OCI-LY7 (cell line): ENCODE data around the gene CHST14. TPM values are rescaled to one million over a fixed set of nuclear protein-coding genes. Genes with fewer than 3 reads are reported as not detected.

Experiments used
- BruUV-seq: library from RNA; stranded (reverse); fragments of 400-500 nt; replicated peaks from 2 replicates; lab custom pipeline; 2021; lab: Mats Ljungman, UMichigan
- CTCF ChIA-PET: fragments of 300-600 bp; sonication (Branson Sonifier 250); formaldehyde crosslinking; loops from one replicate; lab custom pipeline; 2022; ENCODE audit warnings: antibody characterized with exemption; ENCODE audit not compliant: unreplicated experiment; lab: Charles Lee
- POLR2A ChIA-PET: fragments of 300-600 bp; sonication (Branson Sonifier 250); formaldehyde crosslinking; loops from one replicate; lab custom pipeline; 2022; ENCODE audit warnings: antibody characterized with exemption; lab: Charles Lee
- DNase-seq: peaks from one replicate; pipeline ENCODE4 v3.0.0-alpha.2; 2015; ENCODE audit warnings: low spot score
- H2AFZ ChIP-seq: fragments of 200-600 bp; sonication (generic), shearing (Covaris generic); 2 replicates; pipeline ENCODE4 v1.6.1; 2014; ENCODE audit warnings: mild to moderate bottlenecking, antibody characterized with exemption, low read length, moderate library complexity
- H3K27ac ChIP-seq: fragments of 200-600 bp; sonication (generic); 2 replicates; pipeline ENCODE4 v1.5.1; 2014; ENCODE audit warnings: mixed run types, low read depth, mild to moderate bottlenecking, moderate library complexity, low read length, inconsistent platforms; ENCODE audit not compliant: poor library complexity, severe bottlenecking
- H3K36me3 ChIP-seq: fragments of 200-600 bp; sonication (generic); 2 replicates; pipeline ENCODE4 v1.6.1; 2014; ENCODE audit warnings: mild to moderate bottlenecking, antibody characterized with exemption, low read length, moderate library complexity, mixed read lengths; ENCODE audit not compliant: insufficient read depth
- H3K4me1 ChIP-seq: fragments of 200-600 bp; sonication (generic); 2 replicates; pipeline ENCODE4 v1.5.1; 2014; ENCODE audit warnings: mild to moderate bottlenecking, low read length; ENCODE audit not compliant: insufficient read depth, poor library complexity, severe bottlenecking
- H3K4me2 ChIP-seq: fragments of 200-600 bp; sonication (generic); 2 replicates; pipeline ENCODE4 v1.6.1; 2014; ENCODE audit warnings: mild to moderate bottlenecking, low read length
- H3K4me3 ChIP-seq: fragments of 200-600 bp; sonication (generic); 2 replicates; pipeline ENCODE4 v1.5.1; 2014; ENCODE audit warnings: mild to moderate bottlenecking, low read depth, low read length; ENCODE audit not compliant: poor library complexity, severe bottlenecking
- H3K79me2 ChIP-seq: fragments of 200-600 bp; sonication (generic); 2 replicates; pipeline ENCODE4 v1.6.1; 2016; ENCODE audit warnings: low read depth, mild to moderate bottlenecking, low read length, moderate library complexity, mixed read lengths; ENCODE audit not compliant: insufficient read depth
- H3K9me2 ChIP-seq: fragments of 200-600 bp; sonication (generic); 2 replicates; pipeline ENCODE4 v1.6.1; 2016; ENCODE audit warnings: mild to moderate bottlenecking, low read length, mixed read lengths; ENCODE audit not compliant: insufficient read depth
- H3K9me3 ChIP-seq: fragments of 200-600 bp; sonication (generic); 2 replicates; pipeline ENCODE4 v1.6.1; 2014; ENCODE audit warnings: mild to moderate bottlenecking, mixed run types, low read length, mixed read lengths
- H4K20me1 ChIP-seq: fragments of 200-600 bp; sonication (generic); 2 replicates; pipeline ENCODE4 v1.6.1; 2014; ENCODE audit warnings: mild to moderate bottlenecking, antibody characterized with exemption, low read length, moderate library complexity, mixed read lengths; ENCODE audit not compliant: insufficient read depth
- EZH2phosphoT487 ChIP-seq: fragments of 200-600 bp; sonication (generic); IDR thresholded peaks from 2 replicates; pipeline ENCODE4 v1.6.1; 2018; ENCODE audit warnings: low read depth, borderline replicate concordance, mild to moderate bottlenecking, mixed run types, antibody characterized with exemption, low read length, moderate library complexity, mixed read lengths
- intact Hi-C: fragments of 100-400 bp; cut with micrococcal nuclease; formaldehyde crosslinking; loops from one replicate; pipeline ENCODE4 v1.10.0; 2022; ENCODE audit not compliant: unreplicated experiment
- total RNA-seq, 2 experiments: library from RNA; depleted of rRNA in 1 of 2; stranded (reverse); fragments of >200 nt in 1 of 2; shearing (Covaris generic) in 1 of 2; gene quantifications; 2 replicates each; pipeline ENCODE4 v1.2.3, GENCODE V29; 2014 to 2022
- TF ChIP-seq, protein P1 (sequence below): fragments of 200-600 bp; sonication (generic); conservative IDR thresholded peaks from 2 replicates; pipeline ENCODE4 v1.5.1; 2014; ENCODE audit warnings: mild to moderate bottlenecking, antibody characterized with exemption, low read length, moderate library complexity, mixed read lengths

The CHST14 gene
- total RNA-seq, 2 experiments from 2014 or later, result 7.3 to 15.3 TPM

DNA sequence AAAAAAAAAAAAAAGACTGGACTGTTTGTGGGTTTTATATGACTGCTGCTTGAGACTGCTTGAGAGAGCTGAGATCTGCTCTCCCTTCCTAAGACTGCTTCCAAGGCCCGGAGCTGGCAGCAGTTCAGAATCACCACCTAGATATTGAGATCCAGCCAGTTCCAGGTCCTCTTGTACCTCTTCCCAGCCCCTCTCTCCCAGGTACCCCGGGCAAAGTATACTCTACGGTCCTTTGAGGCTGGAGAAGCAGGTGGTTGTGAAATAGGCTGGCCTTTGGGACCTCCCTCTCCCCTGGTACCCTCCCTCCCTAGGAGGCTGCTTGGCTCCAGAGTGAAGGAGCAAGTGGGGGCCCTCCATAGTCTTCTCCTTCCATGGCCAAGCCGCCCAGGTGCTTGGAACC lies 42.6 kb upstream of the CHST14 start:
- BruUV-seq, result no TSS peak
- no peak overlapping the region for H3K4me3 ChIP-seq
- no peaks in the 10 kb centered on the region for H4K20me1 ChIP-seq
- no peaks in the 10 kb centered on the region for H3K4me1 ChIP-seq
- TF ChIP-seq EZH2phosphoT487, result no peak
- TF ChIP-seq, protein P1, sequence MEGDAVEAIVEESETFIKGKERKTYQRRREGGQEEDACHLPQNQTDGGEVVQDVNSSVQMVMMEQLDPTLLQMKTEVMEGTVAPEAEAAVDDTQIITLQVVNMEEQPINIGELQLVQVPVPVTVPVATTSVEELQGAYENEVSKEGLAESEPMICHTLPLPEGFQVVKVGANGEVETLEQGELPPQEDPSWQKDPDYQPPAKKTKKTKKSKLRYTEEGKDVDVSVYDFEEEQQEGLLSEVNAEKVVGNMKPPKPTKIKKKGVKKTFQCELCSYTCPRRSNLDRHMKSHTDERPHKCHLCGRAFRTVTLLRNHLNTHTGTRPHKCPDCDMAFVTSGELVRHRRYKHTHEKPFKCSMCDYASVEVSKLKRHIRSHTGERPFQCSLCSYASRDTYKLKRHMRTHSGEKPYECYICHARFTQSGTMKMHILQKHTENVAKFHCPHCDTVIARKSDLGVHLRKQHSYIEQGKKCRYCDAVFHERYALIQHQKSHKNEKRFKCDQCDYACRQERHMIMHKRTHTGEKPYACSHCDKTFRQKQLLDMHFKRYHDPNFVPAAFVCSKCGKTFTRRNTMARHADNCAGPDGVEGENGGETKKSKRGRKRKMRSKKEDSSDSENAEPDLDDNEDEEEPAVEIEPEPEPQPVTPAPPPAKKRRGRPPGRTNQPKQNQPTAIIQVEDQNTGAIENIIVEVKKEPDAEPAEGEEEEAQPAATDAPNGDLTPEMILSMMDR, result no peak
- H3K79me2 ChIP-seq, result no peaks in the 10 kb centered on the region
- DNase-seq, result no peak
- no peaks in the 10 kb centered on the region for H3K9me3 ChIP-seq
- H2AFZ ChIP-seq, result no peak overlapping the region
- no peak overlapping the region for H3K4me2 ChIP-seq
- intact Hi-C loops, result no loop called here
- no peaks in the 10 kb centered on the region for H3K9me2 ChIP-seq
- no peaks in the 10 kb centered on the region for H3K36me3 ChIP-seq
- no peak overlapping the region for H3K27ac ChIP-seq
- ChIA-PET CTCF (no interaction called here), POLR2A (interaction anchor here (0.7 kb wide), 2 partner anchors 37 to 46 kb away, joined by 5 to 7 read pairs; no protein-coding TSS in a partner anchor)

DNA sequence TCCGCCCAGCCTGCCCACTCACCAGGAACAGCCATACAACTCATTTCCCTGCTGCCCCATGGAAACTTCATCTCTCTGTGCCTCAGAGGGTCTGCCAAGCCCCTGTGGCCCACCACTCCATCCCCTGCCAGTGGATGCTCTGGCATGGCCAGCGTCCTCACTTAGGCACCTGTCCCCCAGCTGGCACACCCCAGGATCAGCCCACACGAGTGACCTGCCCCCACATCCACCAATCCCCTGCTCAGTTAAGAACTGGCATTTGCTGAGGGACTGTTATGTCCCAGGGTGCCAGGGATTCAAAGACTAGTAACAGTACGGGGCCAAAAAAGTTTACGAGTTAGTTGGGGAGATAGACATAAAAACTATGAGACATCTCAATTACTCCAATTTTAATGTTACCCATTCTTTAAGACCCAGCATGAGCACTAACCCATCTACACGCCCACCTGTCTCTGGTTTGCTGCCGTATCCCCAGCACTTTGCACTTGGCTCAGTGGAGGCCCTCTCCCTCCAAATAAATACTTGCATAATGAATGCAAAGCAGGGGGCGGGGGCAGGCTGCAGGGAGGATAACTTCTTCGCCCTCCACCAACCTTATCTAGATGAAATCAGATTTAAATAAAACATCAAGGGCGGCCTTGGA lies 41.6 kb upstream of the CHST14 start:
- no peak for DNase-seq
- Histone ChIP-seq H3K4me1 (no peaks in the 10 kb centered on the region), H4K20me1 (no peaks in the 10 kb centered on the region), H3K27ac (no peak overlapping the region), H3K4me3 (no peak overlapping the region), H3K9me2 (no peaks in the 10 kb centered on the region), H3K4me2 (no peak overlapping the region), H3K36me3 (no peaks in the 10 kb centered on the region), H3K79me2 (no peaks in the 10 kb centered on the region), H3K9me3 (no peaks in the 10 kb centered on the region), H2AFZ (no peak overlapping the region)
- TF ChIP-seq EZH2phosphoT487, result no peak
- TF ChIP-seq, protein P1, result no peak
- BruUV-seq, result no TSS peak
- POLR2A ChIA-PET, result no interaction called here
- intact Hi-C loops, result no loop called here
- CTCF ChIA-PET, result no interaction called here

DNA sequence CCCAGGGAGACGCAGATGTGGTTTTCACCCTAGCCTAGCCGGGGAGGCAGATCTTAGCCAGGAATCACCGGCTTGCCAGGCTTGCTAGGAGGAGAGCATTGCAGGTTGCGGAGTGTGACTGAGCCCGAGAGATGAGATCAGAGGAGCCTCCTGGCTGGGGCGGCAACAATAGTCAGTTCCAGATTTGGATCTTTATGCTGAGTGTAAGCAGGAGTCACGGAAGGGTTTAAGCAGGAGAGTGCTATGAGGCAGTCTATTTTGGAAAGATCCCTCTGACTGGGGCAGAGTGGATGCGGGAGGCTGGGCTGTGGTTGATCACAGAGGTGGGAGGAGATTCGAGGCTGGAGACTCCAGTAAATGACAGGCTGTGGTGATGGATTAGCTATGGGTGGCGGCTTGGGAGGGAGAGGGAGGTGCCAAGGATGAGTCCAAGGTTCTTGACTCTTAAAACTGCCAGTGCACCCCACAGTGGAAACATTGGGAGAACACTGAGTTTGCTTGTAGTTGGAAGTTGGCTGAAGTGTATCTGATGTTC lies 40.4 kb upstream of the CHST14 start:
- intact Hi-C loops, result no loop called here
- H3K79me2 ChIP-seq, result no peaks in the 10 kb centered on the region

More for the DNA sequence above, 40.4 kb upstream of the CHST14 start:
- Histone ChIP-seq H3K36me3 (no peaks in the 10 kb centered on the region), H2AFZ (no peak overlapping the region), H3K4me3 (no peak overlapping the region), H3K27ac (no peak overlapping the region), H3K4me2 (no peak overlapping the region), H3K9me3 (no peaks in the 10 kb centered on the region), H3K4me1 (no peaks in the 10 kb centered on the region), H4K20me1 (no peaks in the 10 kb centered on the region), H3K9me2 (no peaks in the 10 kb centered on the region)
- no peak for DNase-seq
- no TSS peak for BruUV-seq
- TF ChIP-seq EZH2phosphoT487, result no peak
- TF ChIP-seq, protein P1, result no peak
- POLR2A ChIA-PET, result interaction anchor here (0.7 kb wide), 1 partner anchor 1055 kb away, joined by 3 read pairs; no protein-coding TSS in a partner anchor
- CTCF ChIA-PET, result no interaction called here
